K562 (cell line): ENCODE measurements around the gene CXCR5. TPM values are rescaled to one million over a fixed set of nuclear protein-coding genes. Genes with fewer than 3 reads are reported as not detected.
A peak's percentile ranks its signal among the peaks of the same experiment; 100 is the strongest.

Source experiments
- ATAC-seq: fragments of 200-7000 bp; cut with Tn5 transposase; 3 replicates; pipeline ENCODE4 v1.9.1; 2020; ENCODE audit warnings: moderate library complexity
- BruUV-seq: library from RNA; stranded (reverse); fragments of 400-500 nt; replicated peaks from 2 replicates; lab custom pipeline; 2021; lab: Mats Ljungman, UMichigan
- CTCF ChIA-PET: fragments of 300-600 bp; formaldehyde crosslinking; extraction: SDS; loops from one replicate; lab custom pipeline; 2021; ENCODE audit warnings: low intra/inter-chr PET ratio; lab: Yijun Ruan, JAX
- POLR2A ChIA-PET: fragments of 300-600, 350-650 bp; sonication (Branson Sonifier 250); formaldehyde crosslinking; extraction: SDS; loops from one replicate; lab custom pipeline; 2021; ENCODE audit warnings: antibody characterized with exemption, inconsistent platforms; lab: Yijun Ruan, JAX
- DNase-seq, 4 experiments: peaks; one replicate each; pipeline versions ENCODE4 v3.0.0 to v3.0.0-alpha.2; 2011 to 2018; ENCODE audit warnings: low spot score in 3 of 4, mixed read lengths in 3 of 4; ENCODE audit errors: extremely low read depth in 1 of 4
- FAIRE-seq: peaks from 2 replicates; lab custom pipeline; 2011; peaks lifted over from hg19 to GRCh38; lab: Jason Lieb, UNC
- H2AFZ ChIP-seq: 2 replicates; pipeline ENCODE4 v1.6.0; 2011; ENCODE audit warnings: low read depth, low read length, control low read depth, inconsistent platforms
- H3K27ac ChIP-seq: fragments of 200-600 bp; 3 replicates; pipeline ENCODE4 v1.8.0; 2011; ENCODE audit warnings: low read depth, mild to moderate bottlenecking, control low read depth, inconsistent platforms, low read length, moderate library complexity, mixed read lengths; ENCODE audit errors: extremely low read depth
- H3K27me3 ChIP-seq, 2 experiments: fragments of 300-600 bp in 1 of 2; 2 replicates in 1 of 2; 3 replicates in 1 of 2; pipeline versions ENCODE4 v1.6.0 to v1.8.0; 2011; ENCODE audit warnings: inconsistent platforms in 2 of 2, low read length in 2 of 2, mild to moderate bottlenecking in 1 of 2, mixed read lengths in 1 of 2, moderate library complexity in 1 of 2; ENCODE audit not compliant: control insufficient read depth in 2 of 2, insufficient read depth in 2 of 2
- H3K36me3 ChIP-seq: fragments of 300-600 bp; 3 replicates; pipeline ENCODE4 v1.8.0; 2011; ENCODE audit warnings: mild to moderate bottlenecking, low read length, inconsistent platforms; ENCODE audit not compliant: control insufficient read depth, insufficient read depth
- H3K4me1 ChIP-seq, 2 experiments: fragments of 200-600 bp in 1 of 2; replicated peaks in 1 of 2; 2 replicates in 1 of 2; 3 replicates in 1 of 2; pipeline versions ENCODE4 v1.5.1 to v1.8.0; 2011; ENCODE audit warnings: inconsistent platforms in 2 of 2, low read length in 2 of 2, mild to moderate bottlenecking in 1 of 2, mixed read lengths in 1 of 2, moderate library complexity in 1 of 2; ENCODE audit not compliant: control insufficient read depth in 2 of 2, insufficient read depth in 2 of 2
- H3K4me2 ChIP-seq: 2 replicates; pipeline ENCODE4 v1.6.1; 2011; ENCODE audit warnings: low read length, control low read depth, inconsistent platforms, mixed read lengths; ENCODE audit not compliant: insufficient read depth
- H3K4me3 ChIP-seq: fragments of 200-600 bp; sonication (generic), shearing (Covaris generic); 2 replicates; pipeline ENCODE4 v1.5.1; 2016; ENCODE audit warnings: control low read depth, inconsistent platforms
- H3K79me2 ChIP-seq: fragments of 200-600 bp; 3 replicates; pipeline ENCODE4 v1.8.0; 2011; ENCODE audit warnings: low read length, inconsistent platforms; ENCODE audit not compliant: control insufficient read depth, insufficient read depth
- H3K9ac ChIP-seq, 2 experiments: 2 replicates each; pipeline versions ENCODE4 v1.6.0 to v1.6.1; 2011; ENCODE audit warnings: low read depth in 2 of 2, low read length in 2 of 2, control low read depth in 1 of 2, inconsistent platforms in 1 of 2, mild to moderate bottlenecking in 1 of 2, mixed read lengths in 1 of 2; ENCODE audit not compliant: insufficient read depth in 1 of 2
- H3K9me1 ChIP-seq: one replicate; pipeline ENCODE4 v1.6.0; 2011; ENCODE audit warnings: inconsistent platforms, mild to moderate bottlenecking, low read length, moderate library complexity; ENCODE audit not compliant: control insufficient read depth, insufficient read depth
- H3K9me3 ChIP-seq: replicated peaks from 2 replicates; pipeline ENCODE4 v1.5.1; 2011; ENCODE audit warnings: low read depth, low read length, inconsistent platforms; ENCODE audit not compliant: control insufficient read depth, insufficient read depth
- H4K20me1 ChIP-seq: replicated peaks from 2 replicates; pipeline ENCODE4 v1.6.1; 2011; ENCODE audit warnings: low read length, inconsistent platforms, mixed read lengths; ENCODE audit not compliant: control insufficient read depth, insufficient read depth
- CBFB ChIP-seq: sonication (generic); formaldehyde crosslinking; IDR thresholded peaks from 2 replicates; pipeline ENCODE4 v1.4.0; 2020; ENCODE audit warnings: mild to moderate bottlenecking, missing genetic modification reagents
- KDM2B ChIP-seq: fragments of 250-450 bp; sonication (Bioruptor Pico); IDR thresholded peaks from 2 replicates; pipeline ENCODE4 v1.8.0; 2021; ENCODE audit warnings: mild to moderate bottlenecking, moderate library complexity
- NCOR1 ChIP-seq: fragments of 450-650 bp; IDR thresholded peaks from 2 replicates; pipeline ENCODE4 v1.6.1; 2016; ENCODE audit warnings: mild to moderate bottlenecking, moderate library complexity
- U2AF1 ChIP-seq: fragments of 200-400 bp; formaldehyde crosslinking; optimal IDR thresholded peaks from 2 replicates; pipeline ENCODE3; 2017; ENCODE audit warnings: mild to moderate bottlenecking, low read depth, low read length, moderate library complexity
- ZC3H11A ChIP-seq: IDR thresholded peaks from 2 replicates; pipeline ENCODE4 v1.6.1; 2012; ENCODE audit warnings: low read depth, low read length, improper control_type of control experiment
- ZNF184 ChIP-seq: sonication (generic); formaldehyde crosslinking; IDR thresholded peaks from 2 replicates; pipeline ENCODE4 v1.5.0; 2020; ENCODE audit warnings: missing genetic modification reagents
- WGBS: fragments of 100-300 bp; shearing (Covaris generic); methylation state at CpG from one replicate; pipeline ENCODE4 v1.1.6; 2016; ENCODE audit warnings: low coverage, mixed read lengths; ENCODE audit not compliant: insufficient coverage; ENCODE audit errors: missing lambda C conversion rate; 5-methylcytosine and 5-hydroxymethylcytosine counted together
- in situ Hi-C: fragments of 300-500 bp; cut with MboI; formaldehyde crosslinking; loops from 4 replicates; pipeline ENCODE4 v1.15.0; 2018; ENCODE audit warnings: inconsistent platforms, mixed read lengths
- intact Hi-C: fragments of 100-400 bp; cut with micrococcal nuclease; formaldehyde crosslinking; loops from 2 replicates; pipeline ENCODE4 v1.14.2; 2022
- polyA plus RNA-seq, 8 experiments: library from polyadenylated mRNA; depleted of rRNA in 4 of 8; stranded (reverse) in 5 of 8; unstranded in 3 of 8; fragments of >200 nt; fragmentation: Nextera tagmentation in 2 of 8; fragmentation: Illumina TruSeq in 1 of 8; extraction: Ambion mirVana in 2 of 8; extraction: Trizol in 1 of 8; gene quantifications; 2 replicates each; pipeline versions ENCODE4 v1.2.1 to v1.2.3, GENCODE V29; 2011 to 2014; ENCODE audit warnings: inconsistent platforms in 1 of 8, missing spikeins in 1 of 8
- total RNA-seq, 7 experiments: library from RNA; depleted of rRNA in 6 of 7; stranded (reverse); fragments of >200 nt in 6 of 7; fragmentation: Illumina TruSeq in 2 of 7; extraction: Trizol in 2 of 7; gene quantifications; 2 replicates each; pipeline versions ENCODE4 v1.2.1 to v1.2.3, GENCODE V29; 2011 to 2021; ENCODE audit warnings: low replicate concordance in 1 of 7
- TF ChIP-seq, protein P1 (sequence below): fragments of 250-450 bp; sonication (Bioruptor Pico); IDR thresholded peaks from 2 replicates; pipeline ENCODE4 v1.5.0; 2021

CXCR5 gene
- total and polyA plus RNA-seq, 9 of the 15 experiments (the other 6 are each of a cell fraction or from before 2014, with no cell fraction given), result 0.03 to 0.06 TPM; not detected in 7

GRCh38 chr11:118892964-118893363, 9.3 kb downstream of the CXCR5 start:
- H4K20me1 ChIP-seq, result no peaks in the 10 kb centered on the region
- no peaks in the 10 kb centered on the region for H3K27me3 ChIP-seq
- no peak for TF ChIP-seq U2AF1
- no peak for TF ChIP-seq KDM2B (CRISPR knock-in tag)
- no peak for TF ChIP-seq ZC3H11A
- TF ChIP-seq NCOR1, result no peak
- TF ChIP-seq, protein P1, sequence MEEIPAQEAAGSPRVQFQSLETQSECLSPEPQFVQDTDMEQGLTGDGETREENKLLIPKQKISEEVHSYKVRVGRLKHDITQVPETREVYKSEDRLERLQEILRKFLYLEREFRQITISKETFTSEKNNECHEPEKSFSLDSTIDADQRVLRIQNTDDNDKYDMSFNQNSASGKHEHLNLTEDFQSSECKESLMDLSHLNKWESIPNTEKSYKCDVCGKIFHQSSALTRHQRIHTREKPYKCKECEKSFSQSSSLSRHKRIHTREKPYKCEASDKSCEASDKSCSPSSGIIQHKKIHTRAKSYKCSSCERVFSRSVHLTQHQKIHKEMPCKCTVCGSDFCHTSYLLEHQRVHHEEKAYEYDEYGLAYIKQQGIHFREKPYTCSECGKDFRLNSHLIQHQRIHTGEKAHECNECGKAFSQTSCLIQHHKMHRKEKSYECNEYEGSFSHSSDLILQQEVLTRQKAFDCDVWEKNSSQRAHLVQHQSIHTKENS (CRISPR knock-in tag), result no peak
- no peak for TF ChIP-seq ZNF184 (CRISPR knock-in tag)
- no peak for TF ChIP-seq CBFB (CRISPR knock-in tag)
- TF ChIP-seq, all 486 proteins: peak for 0
- no TSS peak for BruUV-seq
- no peaks in the 10 kb centered on the region for H3K36me3 ChIP-seq
- in situ Hi-C loops (no loop called here), intact Hi-C loops (no loop called here)
- no peak for DNase-seq
- H3K4me1 ChIP-seq, result peaks cover 5 to 33% of the 10 kb centered on the region in 2 experiments
- H2AFZ ChIP-seq, result peak overlapping the region; percentile 60
- H3K9me3 ChIP-seq, result no peaks in the 10 kb centered on the region
- H3K9ac ChIP-seq, result peak overlapping the region in 1 of 2 experiments; percentile 36; a peak in 1 of 4 replicates
- ChIA-PET CTCF (no interaction called here), POLR2A (interaction anchor here (3.3 kb wide), 1 partner anchor 103 kb away, joined by 15 read pairs; the partner anchor contains the start of gene DDX6)
- ATAC-seq, result no peak
- H3K4me2 ChIP-seq, result no peak overlapping the region; the same call in 1 of the 2 replicates
- no peak for FAIRE-seq
- no peak overlapping the region for H3K4me3 ChIP-seq
- 39% methylated on average over 8 of the region's 8 CpGs for WGBS
- H3K9me1 ChIP-seq, result no peaks in the 10 kb centered on the region
- no peak overlapping the region for H3K27ac ChIP-seq
- no peaks in the 10 kb centered on the region for H3K79me2 ChIP-seq
